PC-9 (cell line): ENCODE measurements around the gene PRKG1. TPM values are rescaled to one million over a fixed set of nuclear protein-coding genes. Genes with fewer than 3 reads are reported as not detected.

ENCODE experiments used
- BruUV-seq: library from RNA; stranded (reverse); fragments of 400-500 nt; replicated peaks from 2 replicates; lab custom pipeline; 2021; lab: Mats Ljungman, UMichigan
- CTCF ChIA-PET: fragments of 300-600 bp; sonication (Branson Sonifier 250); formaldehyde crosslinking; loops from one replicate; lab custom pipeline; 2022; ENCODE audit warnings: antibody characterized with exemption; lab: Charles Lee
- POLR2A ChIA-PET: fragments of 300-600 bp; sonication (Branson Sonifier 250); formaldehyde crosslinking; loops from one replicate; lab custom pipeline; 2022; ENCODE audit warnings: antibody characterized with exemption; ENCODE audit not compliant: unreplicated experiment; lab: Charles Lee
- DNase-seq, 2 experiments: peaks; one replicate each; pipeline versions ENCODE4 v3.0.0 to v3.0.0-alpha.2; 2015 to 2022; ENCODE audit warnings: mixed read lengths in 1 of 2
- H2AFZ ChIP-seq: fragments of 200-600 bp; sonication (generic); 2 replicates; pipeline ENCODE4 v1.8.1; 2017; ENCODE audit warnings: antibody characterized with exemption
- H3F3A ChIP-seq: fragments of 200-600 bp; sonication (generic); 2 replicates; pipeline ENCODE4 v1.8.1; 2017; ENCODE audit warnings: antibody characterized with exemption, mild to moderate bottlenecking, low read depth; ENCODE audit not compliant: insufficient read depth
- H3K27ac ChIP-seq: fragments of 200-600 bp; sonication (generic); 2 replicates; pipeline ENCODE4 v1.6.1; 2016; ENCODE audit warnings: mixed run types
- H3K27me3 ChIP-seq: fragments of 200-600 bp; sonication (generic); 2 replicates; pipeline ENCODE4 v1.6.1; 2016; ENCODE audit warnings: low read depth, mixed run types; ENCODE audit not compliant: insufficient read depth
- H3K36me3 ChIP-seq: fragments of 200-600 bp; sonication (generic); 2 replicates; pipeline ENCODE4 v1.6.1; 2016; ENCODE audit warnings: low read depth, mixed run types
- H3K4me1 ChIP-seq: fragments of 200-600 bp; sonication (generic); replicated peaks from 2 replicates; pipeline ENCODE4 v1.6.1; 2016; ENCODE audit warnings: mixed run types; ENCODE audit not compliant: insufficient read depth
- H3K4me2 ChIP-seq: fragments of 200-600 bp; sonication (generic); 2 replicates; pipeline ENCODE4 v1.6.1; 2017; ENCODE audit warnings: mixed run types
- H3K4me3 ChIP-seq: fragments of 200-600 bp; sonication (generic); 2 replicates; pipeline ENCODE4 v1.6.1; 2016; ENCODE audit warnings: mixed run types
- H3K79me2 ChIP-seq: fragments of 200-600 bp; sonication (generic); 2 replicates; pipeline ENCODE4 v1.6.1; 2017; ENCODE audit warnings: low read depth, mixed run types
- H3K9me2 ChIP-seq: fragments of 200-600 bp; sonication (generic); 2 replicates; pipeline ENCODE4 v1.8.1; 2017; ENCODE audit warnings: mild to moderate bottlenecking; ENCODE audit not compliant: insufficient read depth
- H3K9me3 ChIP-seq: fragments of 200-600 bp; sonication (generic); 2 replicates; pipeline ENCODE4 v1.8.1; 2016; ENCODE audit warnings: low read depth; ENCODE audit not compliant: insufficient read depth
- H4K20me1 ChIP-seq: fragments of 200-600 bp; sonication (generic); 2 replicates; pipeline ENCODE4 v1.8.1; 2017; ENCODE audit not compliant: insufficient read depth
- EZH2 ChIP-seq: fragments of 200-600 bp; sonication (generic); IDR thresholded peaks from 2 replicates; pipeline ENCODE4 v1.8.0; 2017; ENCODE audit warnings: antibody characterized with exemption, low read depth
- intact Hi-C: fragments of 100-400 bp; cut with micrococcal nuclease; formaldehyde crosslinking; loops from one replicate; pipeline ENCODE4 v1.10.0; 2022; ENCODE audit not compliant: unreplicated experiment
- total RNA-seq: library from RNA; stranded (reverse); gene quantifications from 2 replicates; pipeline ENCODE4 v1.2.3, GENCODE V29; 2021
- TF ChIP-seq, protein P1 (sequence below): fragments of 200-600 bp; sonication (generic); conservative IDR thresholded peaks from 2 replicates; pipeline ENCODE4 v1.6.1; 2017; ENCODE audit warnings: mixed run types, antibody characterized with exemption, mild to moderate bottlenecking, moderate library complexity

Gene PRKG1
- total RNA-seq, 1 experiment from 2014 or later: 0.70 TPM

- intact Hi-C loops: no loop called here
- CTCF ChIA-PET: no interaction called here
- H3K27ac ChIP-seq: no peak overlapping the region
- H3K9me3 ChIP-seq: no peaks in the 10 kb centered on the region
- DNase-seq: no peak
- no peaks in the 10 kb centered on the region for H4K20me1 ChIP-seq
- H3F3A ChIP-seq: no peaks in the 10 kb centered on the region
- no peaks in the 10 kb centered on the region for H3K79me2 ChIP-seq
- H3K4me2 ChIP-seq: no peak overlapping the region
- no peaks in the 10 kb centered on the region for H3K36me3 ChIP-seq
- no peak for TF ChIP-seq EZH2
- TF ChIP-seq, protein P1, sequence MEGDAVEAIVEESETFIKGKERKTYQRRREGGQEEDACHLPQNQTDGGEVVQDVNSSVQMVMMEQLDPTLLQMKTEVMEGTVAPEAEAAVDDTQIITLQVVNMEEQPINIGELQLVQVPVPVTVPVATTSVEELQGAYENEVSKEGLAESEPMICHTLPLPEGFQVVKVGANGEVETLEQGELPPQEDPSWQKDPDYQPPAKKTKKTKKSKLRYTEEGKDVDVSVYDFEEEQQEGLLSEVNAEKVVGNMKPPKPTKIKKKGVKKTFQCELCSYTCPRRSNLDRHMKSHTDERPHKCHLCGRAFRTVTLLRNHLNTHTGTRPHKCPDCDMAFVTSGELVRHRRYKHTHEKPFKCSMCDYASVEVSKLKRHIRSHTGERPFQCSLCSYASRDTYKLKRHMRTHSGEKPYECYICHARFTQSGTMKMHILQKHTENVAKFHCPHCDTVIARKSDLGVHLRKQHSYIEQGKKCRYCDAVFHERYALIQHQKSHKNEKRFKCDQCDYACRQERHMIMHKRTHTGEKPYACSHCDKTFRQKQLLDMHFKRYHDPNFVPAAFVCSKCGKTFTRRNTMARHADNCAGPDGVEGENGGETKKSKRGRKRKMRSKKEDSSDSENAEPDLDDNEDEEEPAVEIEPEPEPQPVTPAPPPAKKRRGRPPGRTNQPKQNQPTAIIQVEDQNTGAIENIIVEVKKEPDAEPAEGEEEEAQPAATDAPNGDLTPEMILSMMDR: no peak
- H3K4me1 ChIP-seq: no peaks in the 10 kb centered on the region
- H3K4me3 ChIP-seq: no peak overlapping the region
- no peaks in the 10 kb centered on the region for H3K9me2 ChIP-seq
- no TSS peak for BruUV-seq
- POLR2A ChIA-PET: interaction anchor here (0.6 kb wide), 1 partner anchor 75 kb away, joined by 3 read pairs; no protein-coding TSS in a partner anchor
- H3K27me3 ChIP-seq: no peaks in the 10 kb centered on the region
- H2AFZ ChIP-seq: no peak overlapping the region
Observed at GRCh38 chr10:51950371-51950995, 876.2 kb downstream of the PRKG1 start.

- H2AFZ ChIP-seq: no peak overlapping the region
- no peaks in the 10 kb centered on the region for H3K9me2 ChIP-seq
- BruUV-seq: no TSS peak
- ChIA-PET CTCF (no interaction called here), POLR2A (no interaction called here)
- H4K20me1 ChIP-seq: no peaks in the 10 kb centered on the region
- H3K27ac ChIP-seq: no peak overlapping the region
- intact Hi-C loops: no loop called here
- H3K79me2 ChIP-seq: no peaks in the 10 kb centered on the region
- H3K4me1 ChIP-seq: no peaks in the 10 kb centered on the region
- no peak for TF ChIP-seq EZH2
- TF ChIP-seq, protein P1: no peak
- no peaks in the 10 kb centered on the region for H3K27me3 ChIP-seq
- no peaks in the 10 kb centered on the region for H3F3A ChIP-seq
- no peak for DNase-seq
- no peak overlapping the region for H3K4me3 ChIP-seq
- no peak overlapping the region for H3K4me2 ChIP-seq
- no peaks in the 10 kb centered on the region for H3K9me3 ChIP-seq
- no peaks in the 10 kb centered on the region for H3K36me3 ChIP-seq
Observed at GRCh38 chr10:51950996-51951555, 876.8 kb downstream of the PRKG1 start.

DNA sequence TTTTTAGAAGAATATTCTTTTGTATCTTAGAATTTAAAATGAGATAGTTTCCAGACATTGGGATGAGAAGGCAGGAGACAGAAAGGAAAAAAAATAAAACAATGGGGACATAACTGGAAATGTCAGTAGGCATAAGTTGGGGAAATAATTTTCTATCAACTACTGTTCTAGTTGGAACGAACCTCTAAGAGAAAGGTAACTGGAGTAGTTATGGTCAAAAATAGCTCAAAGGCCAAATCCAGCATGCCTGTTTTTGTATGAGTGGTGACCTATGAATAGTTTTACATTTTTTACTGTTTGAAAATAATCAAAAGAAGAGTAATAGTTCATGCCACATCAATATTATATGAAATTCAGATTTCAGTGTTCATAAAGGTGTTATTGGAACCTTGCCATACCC, 877.3 kb downstream of the PRKG1 start:
- no peaks in the 10 kb centered on the region for H3K9me3 ChIP-seq
- BruUV-seq: no TSS peak
- H3K27ac ChIP-seq: no peak overlapping the region
- CTCF ChIA-PET: no interaction called here
- TF ChIP-seq, protein P1: no peak
- no peak for TF ChIP-seq EZH2
- H3K79me2 ChIP-seq: no peaks in the 10 kb centered on the region
- H3K4me1 ChIP-seq: no peaks in the 10 kb centered on the region
- H3K27me3 ChIP-seq: no peaks in the 10 kb centered on the region
- DNase-seq: no peak
- H3F3A ChIP-seq: no peaks in the 10 kb centered on the region
- no peaks in the 10 kb centered on the region for H4K20me1 ChIP-seq
- POLR2A ChIA-PET: no interaction called here
- no peak overlapping the region for H3K4me3 ChIP-seq
- intact Hi-C loops: no loop called here
- no peaks in the 10 kb centered on the region for H3K9me2 ChIP-seq
- no peaks in the 10 kb centered on the region for H3K36me3 ChIP-seq
- H2AFZ ChIP-seq: no peak overlapping the region
- H3K4me2 ChIP-seq: no peak overlapping the region
